Small intestine (tissue), 7 donors: ENCODE results near the gene SOSTDC1. TPM values are rescaled to one million over a fixed set of nuclear protein-coding genes. Genes with fewer than 3 reads are reported as not detected.

Source experiments
- DNase-seq, 2 donors: peaks; one replicate each; pipeline versions ENCODE4 v3.0.0 to v3.0.0-alpha.2; 2013
- FAIRE-seq: peaks from 2 replicates; lab custom pipeline; 2012; peaks lifted over from hg19 to GRCh38; lab: Jason Lieb, UNC
- H3K27ac ChIP-seq, 3 donors: one replicate each; pipeline ENCODE4 v1.5.1; 2013; ENCODE audit warnings: low read length in 2 of 3, mild to moderate bottlenecking in 2 of 3, control low read depth in 1 of 3, inconsistent platforms in 1 of 3, low read depth in 1 of 3, moderate library complexity in 1 of 3
- H3K27me3 ChIP-seq, 3 donors: one replicate each; pipeline ENCODE4 v1.6.1; 2013; ENCODE audit warnings: low read length in 3 of 3, inconsistent platforms in 1 of 3; ENCODE audit not compliant: control insufficient read depth in 3 of 3, insufficient read depth in 3 of 3
- H3K36me3 ChIP-seq, 3 donors: one replicate each; pipeline ENCODE4 v1.6.1; 2013; ENCODE audit warnings: low read length in 3 of 3, inconsistent platforms in 1 of 3, low read depth in 1 of 3, mild to moderate bottlenecking in 1 of 3, moderate library complexity in 1 of 3; ENCODE audit not compliant: control insufficient read depth in 3 of 3, insufficient read depth in 2 of 3
- H3K4me1 ChIP-seq, 3 donors: one replicate each; pipeline ENCODE4 v1.6.1; 2013; ENCODE audit warnings: low read length in 2 of 3, inconsistent platforms in 1 of 3, low read depth in 1 of 3, mild to moderate bottlenecking in 1 of 3, moderate library complexity in 1 of 3; ENCODE audit not compliant: control insufficient read depth in 3 of 3, insufficient read depth in 2 of 3
- H3K4me3 ChIP-seq, 3 donors: one replicate each; pipeline ENCODE4 v1.5.1; 2013; ENCODE audit warnings: low read length in 3 of 3, control low read depth in 1 of 3, inconsistent platforms in 1 of 3, low read depth in 1 of 3, mild to moderate bottlenecking in 1 of 3, moderate library complexity in 1 of 3
- H3K9me3 ChIP-seq, 2 donors: one replicate each; pipeline ENCODE4 v1.6.1; 2013; ENCODE audit warnings: low read depth in 1 of 2, low read length in 1 of 2; ENCODE audit not compliant: control insufficient read depth in 2 of 2, insufficient read depth in 1 of 2
- WGBS, 3 donors: extraction: QIAGEN DNeasy Blood & Tissue Kit; methylation state at CpG; one replicate each; pipeline ENCODE4 v1.1.7; 2013; 5-methylcytosine and 5-hydroxymethylcytosine counted together
- polyA plus RNA-seq, 4 donors: library from polyadenylated mRNA; stranded (reverse) in 3 of 4; unstranded in 1 of 4; fragments of 200-250 nt in 3 of 4; fragments of 120-200 nt in 1 of 4; gene quantifications; one replicate each; pipeline versions ENCODE4 v1.2.1 to v1.2.3, GENCODE V29; 2013
- donor health status: healthy with polysubstance abuse.
- donor health status: control.
- donor health status: control.
- donor health status: Bipolar disorder and iron deficiency.
- donor health status: healthy.

SOSTDC1 gene
- polyA plus RNA-seq, 4 donors, result 0.22 to 9.8 (median 0.73) TPM

DNA sequence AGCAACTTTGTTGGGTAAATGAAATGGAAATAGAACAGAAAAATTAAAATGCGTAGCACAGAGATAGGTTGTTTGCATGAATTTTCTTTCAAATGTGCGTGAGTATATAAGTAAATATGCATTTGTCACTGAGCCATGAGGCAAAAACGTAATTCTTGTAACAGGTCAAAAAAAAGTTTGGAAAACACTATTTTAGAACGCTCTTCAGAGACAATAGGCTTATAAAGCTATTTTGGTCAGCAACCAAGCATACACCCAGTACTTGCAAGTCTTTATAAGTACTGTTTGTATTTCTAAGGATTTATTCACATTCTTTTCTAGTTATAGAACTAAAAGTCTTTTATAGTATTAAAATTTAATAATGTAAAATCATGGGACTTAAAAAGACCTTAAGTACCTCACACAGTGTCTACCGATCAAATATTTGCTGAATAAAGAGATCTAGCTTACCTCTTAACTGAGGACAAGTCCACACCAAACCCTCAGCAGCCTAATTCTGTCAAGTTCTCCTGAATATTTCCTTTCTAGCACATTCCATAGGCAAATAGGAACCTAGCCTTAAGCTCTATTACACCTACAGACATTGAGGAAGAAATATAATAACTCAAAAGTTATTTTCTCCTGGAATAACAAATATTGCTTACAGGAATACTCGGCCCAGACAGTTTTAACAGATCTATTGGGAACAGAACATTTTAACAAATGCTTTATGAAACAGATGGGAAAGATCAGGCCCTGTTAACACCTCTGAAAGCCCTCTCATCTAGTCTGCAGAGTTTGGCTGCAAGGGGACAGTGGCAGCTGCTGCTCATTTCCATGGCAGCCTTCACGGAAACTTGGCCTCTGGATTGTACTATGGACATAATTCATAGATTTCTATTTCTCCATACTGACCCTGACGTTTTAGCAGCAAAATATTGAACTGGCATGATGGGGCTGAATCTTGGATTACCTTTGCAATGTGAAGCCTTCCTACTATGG, 53.0 kb downstream of the SOSTDC1 start:
- 63 to 89% (median 88%) methylated on average over 8 of the region's 8 CpGs for WGBS, 3 donors
- H3K27me3 ChIP-seq, result no peaks in the 10 kb centered on the region
- DNase-seq (no peak), FAIRE-seq (no peak)
- H3K9me3 ChIP-seq, result no peaks in the 10 kb centered on the region
- H3K4me1 ChIP-seq, result no peaks in the 10 kb centered on the region
- H3K36me3 ChIP-seq, result no peaks in the 10 kb centered on the region
- H3K4me3 ChIP-seq, result no peak overlapping the region
- no peak overlapping the region for H3K27ac ChIP-seq

Other genes starting within 250 kb of the SOSTDC1 start
- 1 to 10 TPM in 1 of 4 donors, under 1 TPM in 2, not detected in 1; 0.34 to 2.3 (median 0.45) TPM for gene CRPPA, start 44.2 kb downstream of the SOSTDC1 start, polyA plus RNA-seq
- gene LRRC72, start 61.1 kb upstream of the SOSTDC1 start, polyA plus RNA-seq, result not detected
- gene ANKMY2, start 180.0 kb upstream of the SOSTDC1 start, polyA plus RNA-seq, result 10 to 100 TPM; 13.9 to 37.9 (median 14.2) TPM
- gene BZW2, start 180.4 kb upstream of the SOSTDC1 start, polyA plus RNA-seq, result 10 to 100 TPM; 21.9 to 68.1 (median 45.6) TPM